Measurements from ENCODE around the gene SCNN1G. TPM values are rescaled to one million over a fixed set of nuclear protein-coding genes. Genes with fewer than 3 reads are reported as not detected.
A peak's percentile ranks its signal among the peaks of the same experiment; 100 is the strongest.

SCNN1G gene
- total RNA-seq, 3 donors from 2014 or later: not detected

DNA sequence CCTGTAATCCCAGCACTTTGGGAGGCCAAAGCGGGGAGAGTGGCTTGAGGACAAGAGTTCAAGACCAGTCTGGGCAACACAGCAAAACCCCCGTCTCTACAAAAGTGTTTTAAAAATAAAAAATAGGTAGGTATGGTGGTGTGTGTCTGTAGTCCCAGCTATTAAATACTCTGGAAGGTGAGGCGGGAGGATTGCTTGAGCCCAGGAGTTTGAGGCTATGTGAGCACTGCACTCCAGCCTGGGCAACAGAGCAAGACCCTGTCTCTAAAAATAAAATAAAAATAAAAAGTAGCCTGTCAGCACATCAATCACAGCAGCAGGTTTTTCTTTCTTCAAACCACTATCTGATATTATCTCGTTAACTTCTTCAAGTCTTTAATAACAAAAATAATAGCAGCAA, 34.9 kb upstream of the SCNN1G start:
- no peaks in the 10 kb centered on the region for H3K9me3 Mint-ChIP-seq
- H3K4me1 Mint-ChIP-seq (ENCODE audit: low read depth): peaks cover 10% of the 10 kb centered on the region
- H3K27me3 Mint-ChIP-seq (ENCODE audit: low read depth): peaks cover 10% of the 10 kb centered on the region
- no peak for ATAC-seq
- H3K36me3 Mint-ChIP-seq (ENCODE audit: insufficient read depth): peaks cover 4% of the 10 kb centered on the region
- DNase-seq: no peak
- peak overlapping the region; percentile 93 for H3K4me3 Mint-ChIP-seq

DNA sequence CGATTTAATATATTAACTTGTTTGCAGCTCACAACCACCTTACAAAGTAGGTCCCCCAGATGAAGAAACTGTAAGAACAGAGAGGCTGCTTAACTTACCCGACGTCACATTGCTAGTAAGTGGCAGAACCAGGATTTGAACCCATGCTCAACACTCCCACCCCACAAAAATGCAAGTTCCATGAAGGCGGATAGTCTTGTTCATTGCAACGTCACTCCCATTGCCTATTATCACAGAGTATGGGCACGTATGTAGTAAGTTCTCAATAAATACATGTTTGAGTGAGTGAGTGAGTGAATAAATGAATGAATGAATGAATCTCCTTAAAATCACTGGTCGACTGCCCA, 34.4 kb upstream of the SCNN1G start:
- H3K4me3 Mint-ChIP-seq: peak overlapping the region; percentile 93
- no peak for ATAC-seq
- peaks cover 4% of the 10 kb centered on the region for H3K36me3 Mint-ChIP-seq (ENCODE audit: insufficient read depth)

DNA sequence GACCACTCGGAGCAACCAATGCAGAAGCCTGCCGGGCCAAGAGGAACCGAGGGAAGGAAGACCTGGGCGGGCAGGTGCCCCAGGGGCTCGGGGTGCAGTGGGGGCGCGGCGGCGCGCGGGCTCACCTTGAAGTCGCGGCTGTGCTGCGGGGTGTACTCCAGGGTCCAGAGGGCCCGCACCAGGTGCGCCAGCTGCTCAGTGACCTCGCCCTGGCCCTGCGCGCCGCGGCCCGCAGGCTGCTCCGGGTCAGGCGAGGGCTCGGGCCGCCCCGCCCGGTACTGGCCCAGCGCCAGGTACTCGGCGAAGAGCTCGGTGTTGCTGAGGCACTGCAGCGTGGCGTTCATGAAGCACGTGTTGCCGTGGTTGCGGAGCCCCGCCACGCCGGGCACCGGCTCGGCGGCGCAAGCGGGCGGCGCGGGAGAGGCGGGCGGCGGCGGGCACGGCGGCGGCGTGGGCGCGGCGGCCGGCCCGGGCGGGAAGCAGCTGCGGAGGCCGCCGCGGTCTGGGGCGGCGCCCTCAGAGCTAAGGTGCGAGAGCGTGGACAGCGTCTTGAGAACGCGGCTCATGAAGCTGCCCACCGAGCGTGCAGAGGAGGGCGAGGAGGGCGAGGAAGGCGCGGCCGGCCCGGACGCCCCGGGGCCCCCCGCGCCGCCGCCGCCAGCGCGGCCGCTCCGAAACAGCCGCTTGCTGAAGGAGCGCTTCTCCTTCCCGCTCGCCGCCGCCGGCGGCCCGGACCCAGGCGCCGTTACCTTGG, 33.9 kb upstream of the SCNN1G start:
- Mint-ChIP-seq H3K27me3 (ENCODE audit: low read depth) (peaks cover 10% of the 10 kb centered on the region), H3K4me1 (ENCODE audit: low read depth) (peaks cover 10% of the 10 kb centered on the region), H3K36me3 (ENCODE audit: insufficient read depth) (peaks cover 4% of the 10 kb centered on the region), H3K4me3 (peak overlapping the region; percentile 93), H3K9me3 (no peaks in the 10 kb centered on the region)
- DNase-seq (peak; percentile 48), ATAC-seq (peak; percentile 58)

More for the DNA sequence above, 34.4 kb upstream of the SCNN1G start:
- Mint-ChIP-seq H3K4me1 (ENCODE audit: low read depth) (peaks cover 10% of the 10 kb centered on the region), H3K9me3 (no peaks in the 10 kb centered on the region), H3K27me3 (ENCODE audit: low read depth) (peaks cover 10% of the 10 kb centered on the region)
- DNase-seq: no peak

DNA sequence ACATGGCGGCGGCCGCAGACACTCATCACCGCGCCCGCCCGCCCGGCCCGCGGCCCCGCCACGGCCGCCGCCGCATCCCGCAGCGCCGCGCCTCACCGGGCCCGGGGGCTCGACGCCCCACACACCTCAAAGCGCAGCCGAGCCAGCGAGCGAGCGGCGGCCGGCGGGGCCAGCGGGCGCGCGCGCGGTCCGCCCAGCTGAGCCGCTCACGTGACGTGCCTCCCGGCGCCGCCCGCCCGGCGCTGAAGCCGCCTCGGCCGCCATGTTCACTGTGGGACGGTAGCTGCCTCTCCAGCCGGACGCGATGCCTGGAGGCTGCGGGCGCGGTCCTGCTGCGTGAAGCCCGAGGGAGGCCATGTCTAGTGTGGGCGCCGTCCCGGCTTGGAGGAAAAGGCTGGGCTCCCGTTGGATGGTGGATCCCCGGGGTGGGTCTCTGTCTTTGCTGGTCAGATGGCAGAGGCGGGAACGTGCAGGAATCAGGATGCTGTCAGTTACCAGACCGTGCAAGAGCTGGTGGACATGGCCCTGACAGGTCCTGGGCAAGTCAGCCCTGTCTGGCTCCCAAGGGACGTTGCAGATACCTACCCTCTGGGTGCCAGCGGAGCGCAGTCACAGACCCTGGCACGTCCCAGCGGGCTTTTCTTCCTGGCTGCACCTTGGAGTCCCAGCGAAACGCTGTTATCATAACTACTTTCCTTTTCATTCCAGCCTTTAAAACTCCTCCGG, 33.1 kb upstream of the SCNN1G start, which contains the start of gene USP31:
Gene USP31, minus strand, starts transcription at position 186 of the 726 bp plus-strand sequence. Its CDS starts 182 bp downstream, at position 4.
- Mint-ChIP-seq H3K9me3 (no peaks in the 10 kb centered on the region), H3K36me3 (ENCODE audit: insufficient read depth) (peaks cover 4% of the 10 kb centered on the region), H3K4me1 (ENCODE audit: low read depth) (peaks cover 10% of the 10 kb centered on the region), H3K27me3 (ENCODE audit: low read depth) (peaks cover 13% of the 10 kb centered on the region), H3K4me3 (peak within 1 kb of the TSS; percentile 93)
- DNase-seq (peak; percentile 86), ATAC-seq (peak; percentile 97 to 98)

GRCh38 chr16:23149993-23150364, 32.6 kb upstream of the SCNN1G start:
- H3K9me3 Mint-ChIP-seq: no peaks in the 10 kb centered on the region
- H3K4me1 Mint-ChIP-seq (ENCODE audit: low read depth): peaks cover 10% of the 10 kb centered on the region
- ATAC-seq (no peak), DNase-seq (no peak)
- H3K36me3 Mint-ChIP-seq (ENCODE audit: insufficient read depth): peaks cover 3% of the 10 kb centered on the region
- H3K4me3 Mint-ChIP-seq: peak overlapping the region; percentile 89
- H3K27me3 Mint-ChIP-seq (ENCODE audit: low read depth): peaks cover 14% of the 10 kb centered on the region

- Mint-ChIP-seq H3K36me3 (ENCODE audit: insufficient read depth) (no peaks in the 10 kb centered on the region), H3K4me1 (ENCODE audit: low read depth) (peaks cover 15% of the 10 kb centered on the region), H3K4me3 (no peak overlapping the region), H3K27me3 (ENCODE audit: low read depth) (peaks cover 16% of the 10 kb centered on the region), H3K9me3 (no peaks in the 10 kb centered on the region)
- DNase-seq (no peak), ATAC-seq (no peak)
Measured at GRCh38 chr16:23152386-23153178, 30.0 kb upstream of the SCNN1G start.

DNA sequence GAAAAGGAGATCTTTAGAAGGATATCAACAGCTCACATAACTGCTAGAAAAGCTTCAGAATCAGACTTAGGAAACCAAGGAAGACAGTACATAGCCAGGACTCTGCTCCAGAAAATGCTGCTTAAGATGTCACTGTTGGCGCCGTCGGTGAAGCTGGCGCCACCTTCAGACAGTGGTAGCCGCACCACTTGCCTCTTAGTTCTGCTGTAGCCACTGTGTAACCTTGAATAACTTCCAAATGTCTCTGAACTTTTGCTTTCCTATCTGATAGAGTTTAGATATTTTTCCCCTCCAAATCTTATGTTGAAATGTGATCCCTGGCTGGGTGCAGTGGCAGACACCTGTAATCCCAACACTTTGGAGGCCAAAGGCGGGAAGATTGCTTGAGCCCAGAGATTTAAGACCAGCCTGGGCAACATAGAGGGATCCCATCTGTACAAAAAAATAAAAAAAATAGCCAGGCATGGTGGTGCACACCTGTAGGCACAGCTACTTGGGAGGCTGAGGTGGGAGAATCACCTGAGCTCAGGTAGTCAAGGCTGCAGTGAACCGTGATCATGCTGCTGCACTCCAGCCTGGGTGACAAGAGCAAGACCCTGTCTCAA, 27.0 kb upstream of the SCNN1G start:
- Mint-ChIP-seq H3K4me3 (no peak overlapping the region), H3K27me3 (ENCODE audit: low read depth) (peaks cover 22% of the 10 kb centered on the region), H3K4me1 (ENCODE audit: low read depth) (peaks cover 7% of the 10 kb centered on the region), H3K36me3 (ENCODE audit: insufficient read depth) (no peaks in the 10 kb centered on the region), H3K9me3 (no peaks in the 10 kb centered on the region)
- no peak for DNase-seq
- ATAC-seq: no peak

DNA sequence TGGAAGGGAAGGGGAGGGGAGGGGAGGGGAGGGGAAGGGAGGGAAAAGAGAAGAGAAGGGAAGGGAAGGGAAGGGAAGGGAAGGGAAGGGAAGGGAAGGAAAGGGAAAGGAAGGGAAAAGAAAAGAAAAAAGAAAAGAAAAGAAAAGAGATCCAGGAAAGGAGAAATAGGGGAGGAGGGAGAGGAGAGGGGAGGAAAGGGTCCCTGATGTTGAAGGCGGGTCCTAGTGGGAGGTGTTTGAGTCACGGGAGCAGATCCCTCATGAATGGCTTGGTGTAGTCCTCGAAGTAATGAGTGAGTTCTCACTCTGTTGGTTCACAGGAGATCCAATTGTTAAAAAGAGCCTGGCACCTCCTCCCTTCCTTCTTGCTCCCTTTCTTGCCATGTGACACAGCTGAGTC, 26.4 kb upstream of the SCNN1G start:
- Mint-ChIP-seq H3K9me3 (no peaks in the 10 kb centered on the region), H3K27me3 (ENCODE audit: low read depth) (peaks cover 23% of the 10 kb centered on the region), H3K4me3 (no peak overlapping the region), H3K4me1 (ENCODE audit: low read depth) (peaks cover 7% of the 10 kb centered on the region), H3K36me3 (ENCODE audit: insufficient read depth) (no peaks in the 10 kb centered on the region)
- no peak for ATAC-seq
- DNase-seq: no peak

DNA sequence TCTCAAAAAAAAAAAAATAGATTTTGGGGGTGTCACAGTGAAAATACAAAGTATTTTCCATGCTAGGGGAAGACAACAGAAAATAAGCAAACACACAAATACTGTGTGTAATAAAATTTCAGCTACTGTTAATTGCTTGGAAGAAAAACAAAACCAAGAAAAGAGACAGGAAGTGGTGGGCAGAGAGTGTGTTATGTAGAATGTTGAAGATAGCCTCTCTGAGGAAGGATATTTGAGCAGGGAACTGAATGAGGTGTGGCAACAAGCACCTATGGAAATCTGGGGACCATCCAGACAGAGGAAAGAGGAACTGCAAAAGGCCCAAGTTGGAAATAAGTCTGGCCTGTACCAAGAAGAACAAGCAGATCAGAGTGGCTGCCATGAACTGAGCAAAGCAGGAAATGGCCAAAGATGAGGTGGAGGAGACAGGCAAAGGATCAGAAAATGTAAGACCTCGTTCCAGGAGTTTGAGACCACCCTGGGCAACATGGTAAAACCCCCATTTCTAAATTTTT, 25.5 kb upstream of the SCNN1G start:
- ATAC-seq: no peak
- no peaks in the 10 kb centered on the region for H3K36me3 Mint-ChIP-seq (ENCODE audit: insufficient read depth)
- H3K4me1 Mint-ChIP-seq (ENCODE audit: low read depth): peaks cover 7% of the 10 kb centered on the region
- no peak for DNase-seq
- no peak overlapping the region for H3K4me3 Mint-ChIP-seq
- no peaks in the 10 kb centered on the region for H3K9me3 Mint-ChIP-seq
- H3K27me3 Mint-ChIP-seq (ENCODE audit: low read depth): peaks cover 25% of the 10 kb centered on the region

- ATAC-seq: no peak
- Mint-ChIP-seq H3K4me3 (no peak overlapping the region), H3K9me3 (no peaks in the 10 kb centered on the region), H3K36me3 (ENCODE audit: insufficient read depth) (no peaks in the 10 kb centered on the region), H3K4me1 (ENCODE audit: low read depth) (peaks cover 7% of the 10 kb centered on the region), H3K27me3 (ENCODE audit: low read depth) (peaks cover 23% of the 10 kb centered on the region)
- DNase-seq: no peak
Measured at GRCh38 chr16:23158114-23158513, 24.4 kb upstream of the SCNN1G start.

DNA sequence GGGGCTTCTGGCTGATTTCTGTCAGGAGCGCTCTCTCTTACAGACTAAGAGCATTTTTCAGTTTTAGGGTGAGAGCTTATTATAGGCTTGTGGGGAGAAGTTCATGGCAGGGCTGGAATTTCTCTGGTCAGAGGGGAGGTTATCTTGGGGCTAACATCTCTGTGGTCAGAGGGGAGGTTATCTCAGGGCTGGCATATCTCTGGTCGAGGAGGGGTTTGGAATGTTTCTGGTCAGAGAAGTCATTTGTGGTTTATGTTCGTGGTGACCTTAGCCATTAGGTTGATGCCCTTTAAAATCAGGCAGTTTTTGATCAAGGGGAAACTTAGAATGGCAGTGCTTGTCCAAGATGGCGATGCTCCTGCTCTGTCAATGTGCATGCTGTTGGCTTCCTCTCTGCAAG, 22.5 kb upstream of the SCNN1G start:
- H3K4me3 Mint-ChIP-seq: no peak overlapping the region
- no peak for DNase-seq
- no peaks in the 10 kb centered on the region for H3K36me3 Mint-ChIP-seq (ENCODE audit: insufficient read depth)
- peaks cover 31% of the 10 kb centered on the region for H3K27me3 Mint-ChIP-seq (ENCODE audit: low read depth)
- ATAC-seq: no peak
- H3K9me3 Mint-ChIP-seq: no peaks in the 10 kb centered on the region
- H3K4me1 Mint-ChIP-seq (ENCODE audit: low read depth): peaks cover 7% of the 10 kb centered on the region

DNA sequence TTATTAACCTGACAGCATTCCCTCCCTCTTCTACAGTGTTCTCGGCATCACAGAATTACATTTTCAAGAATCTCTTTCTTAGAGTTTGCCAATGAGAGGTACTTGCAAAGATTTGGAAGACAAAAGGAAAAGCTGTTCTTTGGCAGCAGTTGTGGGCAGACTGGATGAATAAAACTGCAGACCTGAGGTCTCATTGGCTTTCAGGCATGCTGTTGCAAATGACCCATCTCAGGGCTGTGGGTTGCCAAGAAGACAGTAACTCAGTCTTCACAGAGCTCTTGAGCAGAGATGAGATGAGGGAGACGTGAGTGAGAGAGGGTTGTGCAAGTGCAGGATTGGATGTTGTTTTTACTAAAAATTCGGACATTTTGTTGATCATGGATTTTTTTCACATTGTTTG, 22.0 kb upstream of the SCNN1G start:
- ATAC-seq (no peak), DNase-seq (no peak)
- Mint-ChIP-seq H3K36me3 (ENCODE audit: insufficient read depth) (no peaks in the 10 kb centered on the region), H3K4me1 (ENCODE audit: low read depth) (peaks cover 7% of the 10 kb centered on the region), H3K9me3 (no peaks in the 10 kb centered on the region), H3K27me3 (ENCODE audit: low read depth) (peaks cover 33% of the 10 kb centered on the region), H3K4me3 (no peak overlapping the region)

DNA sequence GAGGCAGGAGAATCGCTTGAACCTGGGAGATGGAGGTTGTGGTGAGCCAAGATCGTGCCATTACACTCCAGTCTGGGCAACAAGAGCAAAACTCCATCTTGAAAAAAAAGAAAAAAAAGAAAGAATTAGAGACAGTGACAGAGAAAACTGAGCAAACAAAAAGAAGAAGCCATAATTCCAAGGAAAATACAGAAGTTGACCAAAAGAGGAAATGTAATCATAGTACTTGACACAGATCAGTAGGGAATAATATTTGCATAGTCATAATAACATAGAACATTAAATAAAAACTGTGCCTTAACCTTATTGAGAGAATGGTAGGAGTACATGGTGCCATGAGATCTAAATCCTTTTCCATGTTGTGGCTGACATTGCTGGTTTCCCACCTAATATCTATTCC, 18.6 kb upstream of the SCNN1G start:
- ATAC-seq (no peak), DNase-seq (no peak)
- peaks cover 43% of the 10 kb centered on the region for H3K27me3 Mint-ChIP-seq (ENCODE audit: low read depth)
- no peak overlapping the region for H3K4me3 Mint-ChIP-seq
- H3K36me3 Mint-ChIP-seq (ENCODE audit: insufficient read depth): no peaks in the 10 kb centered on the region
- no peaks in the 10 kb centered on the region for H3K4me1 Mint-ChIP-seq (ENCODE audit: low read depth)
- H3K9me3 Mint-ChIP-seq: no peaks in the 10 kb centered on the region

- Mint-ChIP-seq H3K4me1 (ENCODE audit: low read depth) (no peaks in the 10 kb centered on the region), H3K36me3 (ENCODE audit: insufficient read depth) (no peaks in the 10 kb centered on the region), H3K27me3 (ENCODE audit: low read depth) (peaks cover 44% of the 10 kb centered on the region), H3K4me3 (no peak overlapping the region), H3K9me3 (no peaks in the 10 kb centered on the region)
- no peak for DNase-seq
- no peak for ATAC-seq
Measured at GRCh38 chr16:23164736-23165135, 17.8 kb upstream of the SCNN1G start.
